HG03045 (cell line): ENCODE measurements around the gene CAVIN3.

ENCODE experiments used
- ATAC-seq: cut with Tn5 transposase; IDR thresholded peaks from one replicate; pipeline ENCODE4 v1.9.1; 2021; ENCODE audit warnings: mild to moderate bottlenecking, moderate library complexity; ENCODE audit not compliant: unreplicated experiment

CAVIN3 gene

GRCh38 chr11:6320411-6321155 is at the start of gene CAVIN3:
Gene CAVIN3 (minus strand): TSS chr11:6320501. CDS start chr11:6320476, 25 bp downstream.
- no peak for ATAC-seq

- ATAC-seq = no peak
Observed at GRCh38 chr11:6365659-6366058, 45.4 kb upstream of the CAVIN3 start.

DNA sequence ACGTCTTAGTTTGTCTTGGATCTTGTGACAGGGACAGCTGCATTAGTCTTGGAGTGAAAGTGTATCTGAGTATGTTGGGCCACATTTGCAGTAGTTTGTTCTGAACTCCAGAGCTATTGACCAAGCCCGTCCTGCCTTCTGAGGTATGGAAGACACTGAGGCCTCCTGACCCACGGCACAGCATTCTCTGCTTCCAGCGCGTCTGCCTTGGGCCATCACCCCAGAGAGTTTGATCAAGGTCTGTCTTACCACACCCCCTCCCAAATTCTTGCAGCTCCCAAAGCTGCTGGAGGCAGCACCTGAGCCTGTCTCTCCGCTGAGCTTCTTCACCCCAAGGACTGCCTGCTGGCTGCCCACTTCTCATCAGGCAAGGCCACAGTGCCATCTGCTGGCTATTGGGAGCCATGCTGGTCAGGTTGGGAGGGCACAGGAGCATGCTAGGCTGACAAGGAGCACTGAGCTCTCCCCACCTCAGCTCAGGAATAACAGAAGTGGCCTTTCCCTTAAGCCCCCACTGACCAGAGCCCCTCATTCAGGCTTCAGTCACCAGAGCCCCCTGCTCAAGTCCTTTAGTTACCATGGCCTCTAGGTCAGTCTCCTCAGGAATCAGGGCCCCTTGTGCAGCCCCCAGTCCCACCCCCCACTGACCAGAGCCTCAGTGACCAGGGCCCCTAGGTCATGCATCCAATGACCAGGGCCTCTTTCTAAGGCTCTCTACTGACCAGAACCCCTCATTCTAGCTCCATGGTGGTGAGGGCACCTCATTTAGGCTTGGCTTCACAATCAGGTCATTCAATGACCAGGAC is 42.8 kb upstream of the CAVIN3 start:
- ATAC-seq = peak; percentile 84

- no peak for ATAC-seq
Observed at GRCh38 chr11:6362185-6362872, 42.0 kb upstream of the CAVIN3 start.

- ATAC-seq = no peak
Observed at GRCh38 chr11:6360183-6360582, 39.9 kb upstream of the CAVIN3 start.

DNA sequence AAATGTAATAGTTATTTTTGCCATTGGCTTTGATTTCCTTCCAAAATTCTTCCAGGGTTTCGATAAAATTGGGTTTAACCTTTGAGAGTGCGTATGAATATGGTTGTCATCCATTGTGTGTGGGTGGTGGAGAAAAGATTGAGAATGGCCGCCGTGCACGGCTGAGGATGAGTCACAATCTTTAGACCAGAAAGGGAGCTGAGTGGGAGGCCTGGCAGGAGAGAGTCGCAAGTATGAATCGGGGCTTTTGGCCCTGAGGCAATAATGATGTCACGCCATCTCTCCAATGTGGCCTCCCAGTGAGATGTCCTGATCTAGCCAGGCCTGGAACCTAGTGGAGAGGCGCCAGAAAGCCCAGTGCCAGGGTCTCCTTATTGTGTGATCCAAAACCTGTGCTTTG is 36.9 kb upstream of the CAVIN3 start:
- ATAC-seq = no peak

DNA sequence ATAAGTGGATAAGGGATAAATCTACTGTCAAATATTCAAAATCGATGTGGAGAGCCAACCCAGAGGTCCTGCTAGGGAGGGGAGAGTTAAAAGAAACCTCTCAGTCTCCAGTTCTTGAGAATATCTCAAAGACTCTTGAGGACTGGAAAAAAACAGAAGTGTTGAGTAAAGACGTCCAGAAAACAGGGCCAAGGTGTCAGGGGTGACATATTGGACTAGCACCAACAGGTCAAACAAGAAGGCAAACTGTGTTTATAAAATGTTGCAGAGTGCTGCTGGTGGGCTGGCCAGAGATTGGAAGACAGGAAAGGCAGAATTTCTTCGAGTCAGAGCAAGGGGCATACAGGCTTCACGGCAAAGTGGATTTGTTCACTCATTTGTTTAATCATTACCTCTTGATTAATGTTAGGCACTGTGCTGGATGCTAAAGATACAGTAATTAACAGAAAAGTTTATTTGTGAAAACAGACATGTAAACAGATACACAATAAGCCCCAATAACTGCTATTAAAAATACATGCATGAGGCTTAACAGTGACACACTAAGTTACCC is 36.3 kb upstream of the CAVIN3 start:
- ATAC-seq = no peak

DNA sequence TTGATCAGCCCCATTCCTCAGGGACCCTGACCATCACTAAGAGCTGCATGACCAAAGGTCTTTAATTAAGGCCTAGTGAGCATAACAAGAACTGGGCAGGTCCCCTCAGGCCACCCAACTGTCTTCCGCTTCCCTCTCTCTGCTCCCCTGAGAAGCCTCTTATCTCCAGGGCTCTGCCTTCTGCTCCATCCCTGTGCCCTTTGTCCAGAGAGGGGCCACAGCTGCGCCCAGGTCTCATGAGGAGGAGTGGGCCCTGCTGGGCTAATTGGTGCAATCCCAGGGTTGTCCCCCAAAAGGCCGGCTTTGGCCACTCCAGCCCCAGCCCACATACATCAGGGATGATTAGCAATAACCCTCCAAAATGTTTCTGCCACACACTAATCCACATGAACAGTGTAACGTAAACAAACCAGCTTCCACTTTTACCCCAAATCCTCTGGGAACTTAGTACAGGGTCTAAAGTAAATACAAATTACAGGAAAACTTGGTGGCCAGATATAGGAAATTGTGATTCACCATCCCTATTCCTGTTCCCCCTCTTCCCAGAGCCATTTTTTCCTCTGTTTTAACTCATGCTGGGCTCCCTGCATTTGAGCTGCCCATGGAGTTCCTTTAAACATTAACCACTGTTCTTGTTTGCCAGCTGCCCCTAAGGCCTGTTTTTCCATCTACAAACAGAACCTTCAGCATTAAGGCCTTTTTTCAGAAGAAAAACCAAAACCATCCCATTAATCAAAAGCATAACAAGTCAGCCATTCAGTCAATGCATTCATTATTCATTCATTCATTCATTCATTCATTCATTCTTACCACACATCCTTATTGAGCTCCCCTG is 34.6 kb upstream of the CAVIN3 start:
- no peak for ATAC-seq

DNA sequence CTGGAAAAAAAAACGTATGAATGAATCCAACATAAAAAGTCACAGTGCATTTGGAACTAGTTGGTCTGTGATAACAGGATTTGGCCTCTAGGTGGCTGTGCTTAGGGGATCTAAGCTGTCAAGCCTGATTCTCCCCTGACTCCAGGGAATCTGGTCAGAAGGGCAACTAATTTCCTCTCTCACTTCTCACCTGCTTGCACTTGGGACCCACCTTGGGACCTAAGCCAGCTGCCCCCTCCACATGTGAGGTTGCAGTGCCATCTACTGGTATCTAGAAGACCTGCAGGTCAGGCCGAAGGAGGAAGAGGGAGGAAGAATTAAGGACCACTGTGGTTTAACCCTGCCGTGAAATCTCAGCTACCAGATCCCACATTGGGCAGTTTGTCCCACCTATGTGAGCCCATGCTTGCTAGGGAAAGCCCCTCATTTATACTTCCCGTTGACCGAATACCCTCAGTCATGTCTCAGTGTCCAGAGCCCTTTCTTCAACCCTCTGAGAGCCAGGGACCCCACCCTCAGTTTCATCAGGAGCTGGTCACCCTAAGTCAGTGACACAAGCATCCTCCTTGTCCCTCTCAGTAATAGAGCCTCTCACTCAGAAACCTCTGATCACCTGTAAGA is 33.2 kb upstream of the CAVIN3 start:
- ATAC-seq = peak; percentile 51

- no peak for ATAC-seq
Observed at GRCh38 chr11:6351782-6352382, 31.6 kb upstream of the CAVIN3 start.

DNA sequence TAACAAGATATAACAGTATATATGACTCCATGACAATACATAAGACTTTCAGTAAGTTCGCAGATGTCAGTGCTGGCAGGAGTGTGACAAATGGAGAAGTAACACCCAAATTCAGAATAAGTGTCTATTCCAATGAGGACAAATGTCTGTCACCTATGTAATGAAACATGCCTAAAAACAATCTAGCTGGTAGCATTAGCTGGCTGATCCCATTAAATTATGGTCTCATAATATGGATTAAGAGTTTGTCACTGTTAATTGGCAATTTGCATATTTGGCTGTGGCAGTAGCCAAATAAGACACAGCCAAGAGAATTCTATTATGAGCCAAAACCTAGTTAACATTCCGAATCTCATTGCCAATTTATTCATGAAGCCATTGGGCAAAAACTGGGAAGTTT is 30.2 kb upstream of the CAVIN3 start:
- no peak for ATAC-seq

DNA sequence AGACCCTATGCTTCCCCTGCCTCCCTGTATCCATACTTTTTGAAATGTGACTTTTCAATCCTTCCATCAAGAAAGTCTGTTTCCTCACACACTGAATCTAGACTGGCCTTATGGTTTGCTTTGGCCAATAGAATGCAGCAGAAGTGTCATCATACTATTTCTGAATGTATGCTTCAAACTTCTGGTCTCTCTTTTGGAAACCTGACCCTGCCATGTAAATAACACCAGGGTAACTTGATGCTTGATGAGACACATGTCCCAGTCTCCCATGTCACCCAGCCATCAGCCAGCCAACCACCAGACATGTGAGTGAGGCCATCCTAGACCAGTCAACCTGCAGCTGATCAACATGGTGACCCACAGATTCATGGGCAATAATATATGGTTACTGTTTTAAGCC is 29.7 kb upstream of the CAVIN3 start:
- no peak for ATAC-seq

DNA sequence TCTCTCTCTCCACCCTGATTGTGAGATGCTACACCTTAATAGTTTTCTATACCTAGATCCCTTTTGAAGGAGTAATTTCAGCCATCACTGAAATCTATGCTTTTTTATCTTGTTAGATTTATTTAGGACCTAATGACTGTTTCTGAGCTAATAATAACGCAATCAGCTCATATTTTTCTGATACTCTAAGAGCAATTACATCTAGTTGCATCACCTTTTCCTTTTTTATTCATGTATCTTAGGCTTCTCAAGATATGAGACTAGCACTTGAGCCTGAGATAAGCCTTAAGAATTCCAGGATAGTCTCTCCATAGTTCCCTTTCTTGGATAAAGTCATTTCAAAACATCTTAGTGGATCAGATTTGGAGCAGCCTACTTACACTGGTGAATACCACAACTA is 25.1 kb upstream of the CAVIN3 start:
- ATAC-seq = no peak

DNA sequence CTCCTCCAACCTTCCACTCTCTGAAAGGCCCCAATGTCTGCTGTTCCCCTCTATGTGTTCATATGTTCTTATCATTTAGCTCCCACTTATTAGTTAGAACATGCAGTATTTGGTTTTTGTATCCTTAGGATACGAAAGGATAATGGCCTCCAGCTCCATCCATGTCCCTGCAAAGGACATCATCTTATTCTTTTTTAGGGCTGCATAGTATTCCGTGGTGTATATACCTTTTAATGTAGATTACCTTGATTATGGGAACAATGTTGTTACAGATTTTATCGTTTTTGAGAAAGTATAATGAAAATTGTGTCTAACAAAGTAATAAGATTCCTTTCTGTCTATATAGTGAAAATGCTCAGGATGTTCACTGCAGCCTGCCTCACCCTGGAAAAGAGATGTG is 16.0 kb upstream of the CAVIN3 start:
- no peak for ATAC-seq

GRCh38 chr11:6334806-6335205 is 14.5 kb upstream of the CAVIN3 start:
- no peak for ATAC-seq

DNA sequence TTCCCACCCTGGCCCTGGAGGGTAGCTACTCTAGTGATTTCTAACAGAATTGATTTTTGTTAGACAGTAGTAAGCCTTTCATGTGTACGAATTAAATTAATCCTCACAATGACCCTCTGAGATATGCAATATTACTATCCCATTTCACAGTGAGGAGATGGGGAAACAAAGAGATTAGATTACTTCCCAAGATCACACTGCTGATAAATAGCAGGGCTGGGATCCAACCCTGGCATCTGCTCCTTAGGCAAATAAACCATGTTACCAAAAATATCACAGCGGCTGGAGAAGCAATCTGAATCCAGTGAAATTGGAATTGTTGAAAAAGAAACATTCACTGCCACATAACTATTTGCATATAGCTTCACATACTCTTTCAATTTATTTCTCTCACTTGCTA is 12.8 kb upstream of the CAVIN3 start:
- no peak for ATAC-seq

GRCh38 chr11:6332066-6332465 is 11.8 kb upstream of the CAVIN3 start:
- ATAC-seq = no peak

DNA sequence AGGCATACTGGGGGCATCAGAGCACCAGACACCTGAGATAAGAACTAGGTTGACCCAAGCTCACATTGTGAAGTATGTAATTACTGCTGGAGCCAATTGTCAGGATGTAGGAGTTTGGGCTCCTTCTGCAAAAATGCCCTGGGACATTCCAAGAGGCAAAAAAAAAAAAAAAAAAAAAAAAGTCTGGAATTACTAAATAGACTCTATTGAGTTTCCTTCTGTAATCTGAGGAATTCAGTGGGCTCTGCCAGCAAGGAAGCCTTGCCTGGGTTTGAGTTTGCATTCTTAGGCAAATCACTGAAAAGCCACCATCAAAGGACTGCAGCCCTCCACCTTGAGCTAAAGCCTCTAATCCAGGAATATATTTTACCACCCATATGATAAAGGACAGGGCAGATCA is 8.0 kb upstream of the CAVIN3 start:
- ATAC-seq = no peak

GRCh38 chr11:6327806-6328205 is 7.5 kb upstream of the CAVIN3 start:
- ATAC-seq = no peak

DNA sequence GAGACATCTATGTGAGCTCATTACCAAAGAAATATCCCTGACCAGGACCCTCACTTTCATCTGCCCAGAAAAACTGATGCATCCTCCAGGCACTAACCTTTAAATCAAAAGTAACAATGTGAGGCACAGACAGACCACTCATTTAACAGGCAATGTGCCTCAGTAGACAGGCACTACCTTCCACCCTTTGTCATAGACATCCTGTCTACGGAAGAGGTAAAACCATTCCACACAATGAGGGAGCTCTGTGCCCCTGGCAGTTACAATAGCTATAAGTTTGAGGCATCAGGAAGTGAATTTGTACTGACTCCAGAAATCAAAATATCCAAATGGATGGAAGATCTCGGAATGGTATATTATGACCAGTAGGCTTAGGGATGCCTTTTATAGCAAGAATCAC is 6.7 kb upstream of the CAVIN3 start:
- no peak for ATAC-seq
